Measurements from ENCODE around the gene DUS1L. TPM values are rescaled to one million over a fixed set of nuclear protein-coding genes. Genes with fewer than 3 reads are reported as not detected.

The DUS1L gene
- total RNA-seq, 1 donor from 2014 or later, result 73.3 TPM

DNA sequence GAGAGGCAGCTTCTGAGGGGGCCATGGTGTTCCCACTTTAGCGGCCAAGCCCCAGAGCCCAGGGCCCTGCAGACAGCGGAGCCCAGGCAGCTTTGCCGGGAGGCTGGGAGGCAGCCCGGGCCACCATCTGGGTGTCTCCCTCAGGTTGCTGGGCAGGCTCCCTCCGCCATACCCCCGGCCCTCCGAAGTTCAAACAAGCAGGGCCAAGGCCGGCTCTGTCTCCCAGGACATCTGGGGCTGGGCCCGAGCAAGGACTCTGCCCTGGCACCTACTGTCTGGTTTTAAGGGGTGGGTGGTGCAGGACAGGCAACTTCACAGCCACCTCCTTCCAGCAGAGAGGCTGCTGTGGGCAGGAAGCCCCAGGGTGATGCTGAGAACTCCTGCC, 2.6 kb downstream of the DUS1L start:
- Mint-ChIP-seq H3K4me3 (ENCODE audit: unreplicated experiment) (no peak overlapping the region), H3K9me3 (ENCODE audit: unreplicated experiment) (no peaks in the 10 kb centered on the region), H3K36me3 (ENCODE audit: unreplicated experiment) (peaks cover 6% of the 10 kb centered on the region), H3K27me3 (ENCODE audit: unreplicated experiment) (no peaks in the 10 kb centered on the region), H3K4me1 (ENCODE audit: unreplicated experiment) (peaks cover 7% of the 10 kb centered on the region), H3K27ac (ENCODE audit: unreplicated experiment) (no peak overlapping the region)
- TF ChIP-seq, protein P1, sequence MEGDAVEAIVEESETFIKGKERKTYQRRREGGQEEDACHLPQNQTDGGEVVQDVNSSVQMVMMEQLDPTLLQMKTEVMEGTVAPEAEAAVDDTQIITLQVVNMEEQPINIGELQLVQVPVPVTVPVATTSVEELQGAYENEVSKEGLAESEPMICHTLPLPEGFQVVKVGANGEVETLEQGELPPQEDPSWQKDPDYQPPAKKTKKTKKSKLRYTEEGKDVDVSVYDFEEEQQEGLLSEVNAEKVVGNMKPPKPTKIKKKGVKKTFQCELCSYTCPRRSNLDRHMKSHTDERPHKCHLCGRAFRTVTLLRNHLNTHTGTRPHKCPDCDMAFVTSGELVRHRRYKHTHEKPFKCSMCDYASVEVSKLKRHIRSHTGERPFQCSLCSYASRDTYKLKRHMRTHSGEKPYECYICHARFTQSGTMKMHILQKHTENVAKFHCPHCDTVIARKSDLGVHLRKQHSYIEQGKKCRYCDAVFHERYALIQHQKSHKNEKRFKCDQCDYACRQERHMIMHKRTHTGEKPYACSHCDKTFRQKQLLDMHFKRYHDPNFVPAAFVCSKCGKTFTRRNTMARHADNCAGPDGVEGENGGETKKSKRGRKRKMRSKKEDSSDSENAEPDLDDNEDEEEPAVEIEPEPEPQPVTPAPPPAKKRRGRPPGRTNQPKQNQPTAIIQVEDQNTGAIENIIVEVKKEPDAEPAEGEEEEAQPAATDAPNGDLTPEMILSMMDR (IDR thresholded peaks at IDR 0.05), result no peak
- no peak for DNase-seq (ENCODE audit: extremely low spot score, unreplicated experiment)

- Mint-ChIP-seq H3K4me1 (ENCODE audit: unreplicated experiment) (peaks cover 7% of the 10 kb centered on the region), H3K9me3 (ENCODE audit: unreplicated experiment) (no peaks in the 10 kb centered on the region), H3K27ac (ENCODE audit: unreplicated experiment) (no peak overlapping the region), H3K36me3 (ENCODE audit: unreplicated experiment) (peaks cover 10% of the 10 kb centered on the region), H3K27me3 (ENCODE audit: unreplicated experiment) (no peaks in the 10 kb centered on the region), H3K4me3 (ENCODE audit: unreplicated experiment) (no peak overlapping the region)
- TF ChIP-seq, protein P1 (IDR thresholded peaks at IDR 0.05), result no peak
- no peak for DNase-seq (ENCODE audit: extremely low spot score, unreplicated experiment)
These were observed 3.3 kb downstream of the DUS1L start for GRCh38 chr17:82062076-82062983.

DNA sequence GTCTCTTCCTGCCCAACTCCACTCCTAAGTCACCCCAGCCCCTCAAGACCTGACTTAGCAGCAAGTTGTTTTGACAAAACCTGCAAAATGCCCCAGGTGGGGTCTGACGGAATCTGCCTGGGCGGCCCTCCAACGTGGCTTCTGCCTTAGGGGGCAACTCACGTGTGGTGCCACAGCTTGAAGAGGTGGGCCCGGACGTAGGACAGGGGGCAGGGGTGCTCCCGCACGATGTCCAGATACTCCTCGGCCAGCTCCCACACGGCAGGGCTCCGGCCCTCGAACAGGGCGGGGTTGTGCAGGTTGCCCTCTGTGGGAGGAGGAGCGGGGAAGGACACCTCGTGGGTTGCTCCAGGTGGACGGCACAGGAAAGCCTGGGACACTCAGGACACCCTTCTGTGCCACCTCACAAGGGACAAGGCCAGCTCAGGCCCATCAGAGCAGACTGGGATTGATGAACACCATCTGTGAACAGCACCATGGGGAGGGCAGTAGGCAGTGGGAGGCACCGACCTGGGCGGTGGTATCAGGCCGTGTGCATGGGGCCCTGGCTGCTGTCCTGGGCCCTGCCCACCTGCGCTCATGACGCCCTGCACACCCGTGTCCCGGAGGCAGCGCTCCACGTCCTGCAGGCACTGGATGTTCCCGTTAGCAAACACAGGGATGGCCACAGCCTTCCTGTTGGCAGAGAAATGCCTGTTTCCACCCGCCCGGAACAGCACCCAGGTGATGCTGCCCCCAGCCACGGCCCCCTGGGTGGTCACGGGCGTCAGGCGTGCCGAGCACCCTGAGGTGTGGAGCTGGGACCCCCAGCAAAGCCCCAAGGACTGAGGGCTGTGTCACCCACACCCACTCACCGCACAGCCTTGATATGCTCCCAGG, 4.3 kb downstream of the DUS1L start:
- no peak overlapping the region for H3K4me3 Mint-ChIP-seq (ENCODE audit: unreplicated experiment)
- H3K27ac Mint-ChIP-seq (ENCODE audit: unreplicated experiment), result no peak overlapping the region
- peaks cover 10% of the 10 kb centered on the region for H3K36me3 Mint-ChIP-seq (ENCODE audit: unreplicated experiment)
- H3K9me3 Mint-ChIP-seq (ENCODE audit: unreplicated experiment), result no peaks in the 10 kb centered on the region
- TF ChIP-seq, protein P1 (IDR thresholded peaks at IDR 0.05), result no peak
- H3K27me3 Mint-ChIP-seq (ENCODE audit: unreplicated experiment), result no peaks in the 10 kb centered on the region
- peaks cover 7% of the 10 kb centered on the region for H3K4me1 Mint-ChIP-seq (ENCODE audit: unreplicated experiment)
- DNase-seq (ENCODE audit: extremely low spot score, unreplicated experiment), result no peak

DNA sequence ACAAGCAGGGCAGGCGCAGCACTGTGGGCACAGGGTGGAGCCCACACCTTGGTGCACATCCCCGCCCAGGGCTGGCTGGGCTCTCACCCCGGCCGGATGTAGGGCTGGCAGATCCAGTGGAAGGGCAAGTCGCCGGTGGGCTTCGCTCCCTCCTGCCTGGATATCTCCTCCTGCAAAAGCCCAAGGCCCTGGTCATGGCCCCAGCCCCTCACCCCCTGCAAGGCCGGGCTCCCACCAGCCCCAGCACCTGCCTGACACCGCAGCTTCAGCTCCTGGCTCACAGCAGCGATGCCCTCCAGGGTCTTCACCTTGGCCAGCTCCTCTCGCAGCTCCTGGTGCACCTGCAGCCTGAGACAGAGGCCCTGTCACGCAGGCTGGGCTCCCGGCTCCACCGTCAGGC, 5.0 kb downstream of the DUS1L start:
- TF ChIP-seq, protein P1 (IDR thresholded peaks at IDR 0.05), result no peak
- Mint-ChIP-seq H3K27ac (ENCODE audit: unreplicated experiment) (no peak overlapping the region), H3K9me3 (ENCODE audit: unreplicated experiment) (no peaks in the 10 kb centered on the region), H3K36me3 (ENCODE audit: unreplicated experiment) (peaks cover 10% of the 10 kb centered on the region), H3K4me1 (ENCODE audit: unreplicated experiment) (peaks cover 7% of the 10 kb centered on the region), H3K27me3 (ENCODE audit: unreplicated experiment) (no peaks in the 10 kb centered on the region), H3K4me3 (ENCODE audit: unreplicated experiment) (no peak overlapping the region)
- DNase-seq (ENCODE audit: extremely low spot score, unreplicated experiment), result no peak

GRCh38 chr17:82060001-82060380, 5.6 kb downstream of the DUS1L start:
- no peaks in the 10 kb centered on the region for H3K27me3 Mint-ChIP-seq (ENCODE audit: unreplicated experiment)
- TF ChIP-seq, protein P1 (IDR thresholded peaks at IDR 0.05), result no peak
- H3K36me3 Mint-ChIP-seq (ENCODE audit: unreplicated experiment), result peaks cover 11% of the 10 kb centered on the region
- H3K27ac Mint-ChIP-seq (ENCODE audit: unreplicated experiment), result no peak overlapping the region
- H3K4me3 Mint-ChIP-seq (ENCODE audit: unreplicated experiment), result no peak overlapping the region
- H3K4me1 Mint-ChIP-seq (ENCODE audit: unreplicated experiment), result peaks cover 7% of the 10 kb centered on the region
- no peak for DNase-seq (ENCODE audit: extremely low spot score, unreplicated experiment)
- H3K9me3 Mint-ChIP-seq (ENCODE audit: unreplicated experiment), result no peaks in the 10 kb centered on the region
